Liver (tissue), 9 donors: ENCODE data around the gene CDH4. TPM values are rescaled to one million over a fixed set of nuclear protein-coding genes. Genes with fewer than 3 reads are reported as not detected.

ENCODE experiments used
- DNase-seq: peaks from one replicate; pipeline ENCODE4 v3.0.0-alpha.2; 2017; ENCODE audit warnings: low spot score
- H3K27ac ChIP-seq, 2 donors: one replicate each; pipeline ENCODE4 v1.7.0; 2013; ENCODE audit warnings: inconsistent platforms in 2 of 2, low read length in 2 of 2, control low read depth in 1 of 2, low read depth in 1 of 2, mild to moderate bottlenecking in 1 of 2
- H3K27me3 ChIP-seq, 4 donors: one replicate each; pipeline versions ENCODE4 v1.6.1 to v1.7.0; 2013; ENCODE audit warnings: low read length in 3 of 4, inconsistent platforms in 1 of 4, mild to moderate bottlenecking in 1 of 4, moderate library complexity in 1 of 4; ENCODE audit not compliant: control insufficient read depth in 4 of 4, insufficient read depth in 4 of 4
- H3K36me3 ChIP-seq, 4 donors: one replicate each; pipeline versions ENCODE4 v1.6.1 to v1.7.0; 2013; ENCODE audit warnings: low read length in 3 of 4, mild to moderate bottlenecking in 3 of 4, low read depth in 1 of 4, moderate library complexity in 1 of 4; ENCODE audit not compliant: control insufficient read depth in 4 of 4, insufficient read depth in 3 of 4
- H3K4me1 ChIP-seq, 4 donors: one replicate each; pipeline versions ENCODE4 v1.6.1 to v1.7.0; 2013; ENCODE audit warnings: low read length in 3 of 4, mild to moderate bottlenecking in 3 of 4, moderate library complexity in 1 of 4; ENCODE audit not compliant: control insufficient read depth in 4 of 4, insufficient read depth in 4 of 4
- H3K4me3 ChIP-seq, 3 donors: one replicate each; pipeline versions ENCODE4 v1.6.1 to v1.7.0; 2013; ENCODE audit warnings: low read length in 3 of 3, control low read depth in 1 of 3, low read depth in 1 of 3, mild to moderate bottlenecking in 1 of 3
- H3K9ac ChIP-seq, 2 donors: one replicate each; pipeline ENCODE4 v1.7.0; 2013; ENCODE audit warnings: low read length in 2 of 2, mild to moderate bottlenecking in 2 of 2, moderate library complexity in 2 of 2, control low read depth in 1 of 2, low read depth in 1 of 2
- H3K9me3 ChIP-seq, 4 donors: one replicate each; pipeline versions ENCODE4 v1.6.1 to v1.7.0; 2013; ENCODE audit warnings: low read length in 3 of 4; ENCODE audit not compliant: control insufficient read depth in 4 of 4
- FOXA1 ChIP-seq: IDR thresholded peaks from 2 replicates; pipeline ENCODE4 v1.6.1; 2016; ENCODE audit warnings: antibody characterized with exemption
- HNF4A ChIP-seq, 2 donors: conservative IDR thresholded peaks; 2 replicates each; pipeline ENCODE4 v1.6.1; 2016; ENCODE audit warnings: antibody characterized with exemption in 2 of 2, mild to moderate bottlenecking in 2 of 2
- HNF4G ChIP-seq: IDR thresholded peaks from 2 replicates; pipeline ENCODE4 v1.6.1; 2016; ENCODE audit warnings: antibody characterized with exemption
- JUND ChIP-seq, 2 donors: IDR thresholded peaks; 2 replicates each; pipeline ENCODE4 v1.6.1; 2016; ENCODE audit warnings: antibody characterized with exemption in 2 of 2
- RAD21 ChIP-seq, 2 donors: IDR thresholded peaks; 2 replicates each; pipeline ENCODE4 v1.6.1; 2016; ENCODE audit warnings: antibody characterized with exemption in 2 of 2, mild to moderate bottlenecking in 2 of 2
- REST ChIP-seq: IDR thresholded peaks from 2 replicates; pipeline ENCODE4 v1.6.1; 2016; ENCODE audit warnings: antibody characterized with exemption, mild to moderate bottlenecking
- RXRA ChIP-seq, 2 donors: IDR thresholded peaks; 2 replicates each; pipeline ENCODE4 v1.6.1; 2017 to 2018; ENCODE audit warnings: antibody characterized with exemption in 2 of 2, mild to moderate bottlenecking in 1 of 2
- SP1 ChIP-seq: IDR thresholded peaks from 2 replicates; pipeline ENCODE4 v1.6.1; 2018; ENCODE audit warnings: antibody characterized with exemption, mild to moderate bottlenecking
- WGBS: extraction: QIAGEN DNeasy Blood & Tissue Kit; methylation state at CpG from one replicate; pipeline ENCODE4 v1.1.7; 2013; 5-methylcytosine and 5-hydroxymethylcytosine counted together
- polyA plus RNA-seq, 2 donors: library from polyadenylated mRNA; stranded (reverse) in 1 of 2; unstranded in 1 of 2; fragments of 200-250 nt in 1 of 2; fragments of >200 nt in 1 of 2; fragmentation: Nextera tagmentation in 1 of 2; extraction: Ambion mirVana in 1 of 2; gene quantifications; one replicate each; pipeline versions ENCODE4 v1.2.1 to v1.2.3, GENCODE V29; 2013 to 2015
- total RNA-seq, 2 donors: library from RNA; depleted of rRNA; stranded (reverse); fragments of >200 nt; gene quantifications; one replicate each; pipeline ENCODE4 v1.2.3, GENCODE V29; 2014
- TF ChIP-seq, protein P1 (sequence below): IDR thresholded peaks from 2 replicates; pipeline ENCODE4 v1.6.1; 2016; ENCODE audit warnings: antibody characterized with exemption
- TF ChIP-seq, protein P2 (sequence below): IDR thresholded peaks from 2 replicates; pipeline ENCODE4 v1.6.1; 2016; ENCODE audit warnings: antibody characterized with exemption
- TF ChIP-seq, protein P3 (sequence below): fragments of 150-350 bp; IDR thresholded peaks from 2 replicates; pipeline ENCODE4 v1.5.1; 2017; ENCODE audit warnings: improper control_type of control experiment, low read depth, low read length; ENCODE audit not compliant: missing input control
- donor health status: healthy.
- donor health status: healthy.
- donor health status: healthy.
- donor health status: healthy.
- donor health status: healthy.

CDH4 gene
- total and polyA plus RNA-seq, 4 donors, result 0.03 to 0.25 (median 0.19) TPM; not detected in 1

DNA sequence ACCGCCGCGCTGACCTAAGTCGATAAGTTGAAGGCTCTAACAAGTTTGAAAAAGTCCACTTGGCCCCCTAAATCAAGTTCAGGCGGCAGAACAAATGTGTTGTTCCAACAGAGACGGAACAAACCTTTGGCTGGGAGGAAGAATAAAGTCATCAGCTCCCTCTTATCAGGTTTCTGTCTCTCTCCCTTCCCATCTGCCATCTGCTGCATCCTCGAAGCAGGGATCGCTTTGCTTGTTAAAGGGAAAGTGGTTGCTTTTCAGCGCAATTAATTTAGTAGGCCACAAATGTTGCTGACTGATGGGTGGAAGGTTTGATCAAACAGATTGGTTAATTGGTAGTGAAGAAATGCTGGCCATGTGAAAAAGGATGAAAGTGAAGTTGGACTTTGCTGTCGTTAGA, 64.3 kb downstream of the CDH4 start:
- Histone ChIP-seq H3K4me1 (no peaks in the 10 kb centered on the region), H3K9ac (no peak overlapping the region), H3K36me3 (no peaks in the 10 kb centered on the region), H3K9me3 (no peaks in the 10 kb centered on the region), H3K27ac (no peak overlapping the region), H3K27me3 (peaks cover 0 to 3% (median 0%) of the 10 kb centered on the region in 4 donors), H3K4me3 (no peak overlapping the region)
- TF ChIP-seq RAD21 (IDR thresholded peaks at IDR 0.05) (no peak), REST (no peak), HNF4G (no peak), JUND (IDR thresholded peaks at IDR 0.05) (no peak), RXRA (IDR thresholded peaks at IDR 0.05) (no peak), FOXA1 (no peak), SP1 (no peak), HNF4A (conservative IDR thresholded peaks at IDR 0.05) (no peak)
- TF ChIP-seq, protein P1, sequence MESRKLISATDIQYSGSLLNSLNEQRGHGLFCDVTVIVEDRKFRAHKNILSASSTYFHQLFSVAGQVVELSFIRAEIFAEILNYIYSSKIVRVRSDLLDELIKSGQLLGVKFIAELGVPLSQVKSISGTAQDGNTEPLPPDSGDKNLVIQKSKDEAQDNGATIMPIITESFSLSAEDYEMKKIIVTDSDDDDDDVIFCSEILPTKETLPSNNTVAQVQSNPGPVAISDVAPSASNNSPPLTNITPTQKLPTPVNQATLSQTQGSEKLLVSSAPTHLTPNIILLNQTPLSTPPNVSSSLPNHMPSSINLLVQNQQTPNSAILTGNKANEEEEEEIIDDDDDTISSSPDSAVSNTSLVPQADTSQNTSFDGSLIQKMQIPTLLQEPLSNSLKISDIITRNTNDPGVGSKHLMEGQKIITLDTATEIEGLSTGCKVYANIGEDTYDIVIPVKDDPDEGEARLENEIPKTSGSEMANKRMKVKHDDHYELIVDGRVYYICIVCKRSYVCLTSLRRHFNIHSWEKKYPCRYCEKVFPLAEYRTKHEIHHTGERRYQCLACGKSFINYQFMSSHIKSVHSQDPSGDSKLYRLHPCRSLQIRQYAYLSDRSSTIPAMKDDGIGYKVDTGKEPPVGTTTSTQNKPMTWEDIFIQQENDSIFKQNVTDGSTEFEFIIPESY, result no peak
- TF ChIP-seq, protein P2, sequence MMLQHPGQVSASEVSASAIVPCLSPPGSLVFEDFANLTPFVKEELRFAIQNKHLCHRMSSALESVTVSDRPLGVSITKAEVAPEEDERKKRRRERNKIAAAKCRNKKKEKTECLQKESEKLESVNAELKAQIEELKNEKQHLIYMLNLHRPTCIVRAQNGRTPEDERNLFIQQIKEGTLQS, result no peak
- TF ChIP-seq, protein P3, sequence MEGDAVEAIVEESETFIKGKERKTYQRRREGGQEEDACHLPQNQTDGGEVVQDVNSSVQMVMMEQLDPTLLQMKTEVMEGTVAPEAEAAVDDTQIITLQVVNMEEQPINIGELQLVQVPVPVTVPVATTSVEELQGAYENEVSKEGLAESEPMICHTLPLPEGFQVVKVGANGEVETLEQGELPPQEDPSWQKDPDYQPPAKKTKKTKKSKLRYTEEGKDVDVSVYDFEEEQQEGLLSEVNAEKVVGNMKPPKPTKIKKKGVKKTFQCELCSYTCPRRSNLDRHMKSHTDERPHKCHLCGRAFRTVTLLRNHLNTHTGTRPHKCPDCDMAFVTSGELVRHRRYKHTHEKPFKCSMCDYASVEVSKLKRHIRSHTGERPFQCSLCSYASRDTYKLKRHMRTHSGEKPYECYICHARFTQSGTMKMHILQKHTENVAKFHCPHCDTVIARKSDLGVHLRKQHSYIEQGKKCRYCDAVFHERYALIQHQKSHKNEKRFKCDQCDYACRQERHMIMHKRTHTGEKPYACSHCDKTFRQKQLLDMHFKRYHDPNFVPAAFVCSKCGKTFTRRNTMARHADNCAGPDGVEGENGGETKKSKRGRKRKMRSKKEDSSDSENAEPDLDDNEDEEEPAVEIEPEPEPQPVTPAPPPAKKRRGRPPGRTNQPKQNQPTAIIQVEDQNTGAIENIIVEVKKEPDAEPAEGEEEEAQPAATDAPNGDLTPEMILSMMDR, result no peak
- DNase-seq, result no peak
- WGBS, result 71% methylated on average over 10 of the region's 10 CpGs

DNA sequence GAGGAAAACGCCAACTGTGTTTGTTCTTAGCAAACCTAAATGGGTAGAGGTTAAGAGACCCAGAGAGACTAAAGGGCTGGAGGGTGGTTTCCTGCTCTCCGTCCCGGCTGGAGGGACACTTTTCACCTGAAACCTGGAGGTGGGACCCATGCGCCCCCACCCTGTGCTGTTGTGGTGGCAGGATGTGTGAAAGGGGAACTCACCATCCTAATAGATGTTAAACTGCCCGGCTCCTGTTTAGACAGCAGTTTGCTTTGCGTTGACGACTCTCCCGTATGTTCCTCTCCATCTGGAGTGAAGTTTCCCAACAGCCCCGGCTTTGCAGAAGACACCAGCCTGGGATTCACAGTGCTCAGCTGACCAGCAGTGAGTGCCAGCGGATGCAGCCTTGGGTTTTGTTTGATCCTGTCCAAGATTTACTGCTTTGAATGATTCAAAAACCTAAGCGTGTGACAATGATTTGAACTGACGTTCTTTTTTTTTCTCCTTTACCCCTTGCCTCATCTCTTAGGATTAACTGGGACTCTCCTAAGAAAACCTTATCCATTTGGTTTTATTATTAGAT, 66.0 kb downstream of the CDH4 start:
- H3K4me1 ChIP-seq, result no peaks in the 10 kb centered on the region
- 37% methylated on average over 12 of the region's 12 CpGs for WGBS
- no peak overlapping the region for H3K9ac ChIP-seq
- no peaks in the 10 kb centered on the region for H3K36me3 ChIP-seq
- H3K27me3 ChIP-seq, result peaks cover 0 to 3% (median 0%) of the 10 kb centered on the region in 4 donors
- H3K27ac ChIP-seq, result no peak overlapping the region
- no peak for DNase-seq
- H3K9me3 ChIP-seq, result no peaks in the 10 kb centered on the region
- H3K4me3 ChIP-seq, result no peak overlapping the region
- TF ChIP-seq, protein P1, result no peak
- TF ChIP-seq, protein P2, result no peak
